Suppressor macrophage treated with lipopolysaccharide for 1 hour (primary cell): ENCODE measurements around the gene TMPO.
A peak's percentile ranks its signal among the peaks of the same experiment; 100 is the strongest.
"Not testable (repeated sequence)": the region's sequence is repeated elsewhere in the genome, so short reads cannot be mapped to it uniquely, and the experiment has no call there.

Experiments used
- DNase-seq, 3 donors: peaks; one replicate each; pipeline ENCODE4 v3.0.0-alpha.2; 2020 to 2022

The TMPO gene

GRCh38 chr12:98515287-98516110 is at the start of gene TMPO:
TSS of gene TMPO (plus strand) at chr12:98515590. CDS start at chr12:98515868, 278 bp downstream.
- DNase-seq: peak; percentile 98 to 99 (median 99)

- DNase-seq: peak; percentile 67 to 88 (median 82)
Measured at GRCh38 chr12:98465950-98466602, 49.3 kb upstream of the TMPO start.

DNA sequence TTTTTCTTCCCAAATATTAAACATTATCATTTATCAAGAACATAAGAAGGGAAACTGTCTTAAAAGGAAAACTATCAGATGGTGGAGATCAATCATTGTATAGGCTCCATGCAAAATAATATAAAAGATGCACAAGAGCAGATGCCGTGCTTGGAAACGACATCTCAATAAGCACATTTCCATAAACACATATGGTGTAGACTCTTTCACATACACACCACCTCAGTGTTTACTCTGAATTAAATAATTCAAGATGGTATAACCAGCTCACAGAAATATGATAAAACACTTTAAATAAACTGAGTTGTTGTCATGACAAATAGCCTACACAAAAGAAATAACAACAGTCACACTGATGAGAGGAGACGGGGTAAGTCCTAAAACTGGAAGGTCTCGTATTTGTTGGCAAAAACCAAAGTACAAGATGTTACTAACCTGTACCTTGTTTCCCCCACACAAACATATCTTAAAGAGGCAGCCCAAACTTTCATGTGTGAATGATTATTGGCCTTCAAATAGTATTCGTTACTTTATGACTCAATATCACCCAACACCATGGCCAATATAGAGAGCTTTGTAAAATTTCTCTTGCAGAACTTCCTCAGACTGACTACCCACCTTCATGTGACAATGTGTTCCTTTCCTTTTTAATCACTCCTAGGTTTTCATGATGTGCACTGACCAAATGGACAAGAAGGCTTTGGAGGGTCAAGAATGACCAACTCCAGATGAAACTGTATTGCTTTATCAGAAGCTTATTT is 48.6 kb upstream of the TMPO start:
- peak; percentile 53 to 83 (median 80) for DNase-seq

DNA sequence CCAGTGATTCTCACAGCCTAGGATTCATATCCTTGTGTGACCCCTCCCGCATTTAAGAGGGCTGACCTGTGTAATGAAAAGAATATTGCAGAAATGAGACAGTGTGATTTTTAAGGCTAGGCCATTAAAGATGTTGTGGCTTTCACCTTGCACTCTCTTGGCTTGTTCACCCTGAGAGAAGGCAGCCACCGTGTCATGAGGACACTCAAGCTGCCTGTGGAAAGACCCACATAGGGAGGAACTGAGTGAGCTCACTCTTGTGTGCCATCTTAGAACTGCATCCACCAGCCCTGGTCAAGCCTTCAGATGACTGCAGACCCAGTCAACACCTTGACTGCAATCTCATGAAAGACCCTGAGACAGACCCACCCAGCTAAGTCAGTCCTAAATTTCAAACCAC is 46.3 kb upstream of the TMPO start:
- peak; percentile 65 to 73 (median 68) for DNase-seq

DNA sequence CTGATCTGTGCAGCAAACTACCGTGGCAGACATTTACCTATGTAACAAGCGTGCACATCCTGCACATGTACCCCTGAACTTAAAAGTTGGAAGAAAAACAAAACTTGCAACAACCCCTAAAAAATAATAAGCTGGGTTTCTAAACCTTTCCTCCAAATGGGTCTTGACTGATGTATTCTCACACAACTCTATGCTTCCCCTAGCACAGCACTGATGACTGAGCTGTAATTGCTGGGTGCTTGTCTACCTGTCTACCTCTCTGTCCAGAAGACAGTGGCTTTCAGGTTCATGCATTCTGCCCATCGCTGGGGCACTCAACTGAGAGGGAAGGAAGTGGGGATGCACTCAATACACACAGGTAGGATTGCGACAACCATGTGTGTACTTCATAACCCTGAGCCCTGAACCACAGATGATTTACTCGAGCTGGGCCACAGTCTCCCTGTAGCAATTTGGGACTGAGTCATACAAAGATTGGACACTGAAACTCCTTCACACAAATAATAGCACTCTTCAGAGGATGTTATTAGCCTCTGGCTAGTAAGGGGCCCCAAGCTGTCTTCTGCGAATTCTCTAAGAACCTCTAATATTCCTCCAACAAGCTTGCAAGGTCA is 44.8 kb upstream of the TMPO start:
- DNase-seq: no peak

DNA sequence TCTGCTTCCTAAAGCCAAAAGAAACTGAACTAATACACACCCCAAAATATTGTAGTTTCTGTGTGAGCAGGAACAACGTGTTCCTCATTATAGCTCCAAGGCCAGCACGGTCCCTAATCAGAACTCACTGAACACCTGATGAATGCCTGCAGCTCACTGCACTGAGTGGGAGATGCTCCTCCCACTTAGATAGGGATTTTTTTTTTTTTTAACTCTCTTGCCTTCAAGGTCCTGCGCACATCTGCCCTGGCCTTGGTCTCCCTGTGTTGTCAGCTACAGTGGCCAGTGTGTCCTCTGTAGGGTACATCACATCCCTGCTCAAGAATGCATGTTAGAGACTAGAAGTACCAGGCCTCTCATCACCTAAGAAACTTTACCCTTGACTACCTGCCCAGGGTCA is 44.3 kb upstream of the TMPO start:
- DNase-seq: no peak

- no peak for DNase-seq
Measured at GRCh38 chr12:98475565-98475908, 39.9 kb upstream of the TMPO start.

- no peak for DNase-seq
Measured at GRCh38 chr12:98478606-98479005, 36.8 kb upstream of the TMPO start.

GRCh38 chr12:98483621-98484503 is 31.5 kb upstream of the TMPO start:
- DNase-seq: no peak

GRCh38 chr12:98485792-98486340 is 29.5 kb upstream of the TMPO start:
- DNase-seq: no peak

- DNase-seq: not testable (repeated sequence)
Measured at GRCh38 chr12:98488416-98488815, 27.0 kb upstream of the TMPO start.

DNA sequence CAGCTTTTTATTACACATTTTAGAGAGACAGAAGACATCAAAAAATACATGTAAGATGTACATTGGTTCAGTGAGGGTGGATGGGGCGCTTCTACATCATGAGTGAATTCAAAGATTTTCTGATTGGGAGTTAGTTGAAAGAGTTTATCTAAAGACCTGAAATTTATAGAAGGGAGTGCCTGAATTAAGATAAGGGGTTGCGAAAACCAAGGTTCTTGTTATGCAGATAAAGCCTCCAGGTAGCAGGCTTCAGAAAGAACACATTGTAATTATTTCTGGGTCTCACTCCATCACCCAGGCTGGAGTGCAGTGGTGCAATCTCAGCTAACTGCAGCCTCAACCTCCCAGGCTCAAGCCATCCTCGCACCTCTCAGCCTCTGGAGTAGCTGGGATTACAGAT is 26.2 kb upstream of the TMPO start:
- no peak for DNase-seq

GRCh38 chr12:98490501-98491453 is 24.6 kb upstream of the TMPO start:
- peak; percentile 80 to 84 (median 84) for DNase-seq

GRCh38 chr12:98492580-98493140 is 22.7 kb upstream of the TMPO start:
- DNase-seq: no peak

DNA sequence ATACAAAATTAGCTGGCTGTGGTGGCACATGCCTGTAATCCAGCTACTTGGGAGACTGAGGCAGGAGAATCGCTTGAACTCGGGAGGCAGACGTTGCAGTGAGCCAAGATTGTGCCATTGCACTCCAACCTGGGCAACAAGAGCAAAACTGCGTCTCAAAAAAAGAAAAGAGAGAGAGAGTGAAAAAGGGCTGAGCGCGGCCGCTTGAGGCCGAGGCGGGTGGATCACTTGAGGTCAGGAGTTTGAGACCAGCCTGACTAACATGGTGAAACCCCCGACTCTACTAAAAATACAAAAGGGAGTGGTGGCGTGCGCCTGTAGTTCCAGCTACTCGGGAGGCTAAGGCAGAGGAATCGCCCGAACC is 14.1 kb upstream of the TMPO start:
- not testable (repeated sequence) for DNase-seq

DNA sequence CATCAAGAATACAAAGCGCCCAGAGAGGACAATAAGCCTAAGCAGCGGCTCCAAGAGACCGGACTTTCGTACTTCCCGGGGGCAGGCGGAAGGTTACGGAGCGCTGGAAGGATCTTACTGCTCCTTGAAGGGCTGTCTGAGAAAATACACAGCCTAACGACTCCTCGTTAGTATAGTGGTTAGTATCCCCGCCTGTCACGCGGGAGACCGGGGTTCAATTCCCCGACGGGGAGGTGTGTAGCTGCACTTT is 12.1 kb upstream of the TMPO start:
- DNase-seq: peak; percentile 92 to 94 (median 93)

DNA sequence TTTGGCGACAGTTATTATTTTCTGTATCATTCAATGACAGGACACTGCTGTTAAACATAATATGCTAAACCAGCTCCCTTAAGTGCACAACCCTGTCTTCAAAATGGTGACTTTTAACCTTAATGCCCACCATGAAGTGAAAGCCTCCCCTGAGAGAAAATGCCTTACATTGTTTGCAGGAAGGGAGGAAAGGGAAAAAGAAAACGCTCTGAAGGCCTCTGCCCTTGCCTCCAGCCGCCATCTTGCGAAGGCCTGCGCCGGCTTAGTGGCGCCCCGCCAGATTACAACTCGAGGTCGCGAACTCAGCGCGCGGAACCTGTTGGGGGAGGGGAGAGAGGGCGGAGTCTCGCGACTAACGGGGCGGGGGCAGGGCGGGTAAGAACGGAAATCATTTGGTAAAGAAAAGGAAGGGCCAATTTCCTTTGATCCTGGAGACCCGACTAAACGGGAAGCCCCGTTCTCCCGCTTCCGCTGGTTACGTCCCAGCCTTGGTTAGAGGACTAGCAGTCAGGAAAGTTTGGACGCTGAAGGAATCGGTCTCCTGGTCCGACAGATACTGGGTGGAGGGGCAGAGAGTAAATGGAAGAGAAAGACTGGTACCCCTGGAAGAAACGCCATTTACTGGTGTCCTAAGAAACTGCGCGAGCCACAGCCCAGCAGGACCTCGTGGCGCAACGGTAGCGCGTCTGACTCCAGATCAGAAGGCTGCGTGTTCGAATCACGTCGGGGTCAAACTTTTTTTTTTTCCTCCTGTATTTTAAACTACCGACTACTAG is 11.6 kb upstream of the TMPO start:
- DNase-seq: peak; percentile 92 to 97 (median 97)

DNA sequence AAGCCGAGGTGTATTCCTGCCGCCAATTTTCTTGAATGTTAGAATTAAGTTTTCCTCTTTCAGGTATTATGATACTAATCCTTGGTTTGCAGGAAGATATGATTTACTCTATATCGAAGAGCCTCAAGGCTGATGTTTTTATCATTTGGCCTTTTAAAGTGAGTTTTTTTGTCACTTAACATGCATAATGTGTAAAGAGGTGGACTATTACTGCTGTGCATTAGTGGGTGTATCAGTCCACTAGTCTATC is 11.1 kb upstream of the TMPO start:
- DNase-seq: peak in 1 of 3 donors; percentile 36

DNA sequence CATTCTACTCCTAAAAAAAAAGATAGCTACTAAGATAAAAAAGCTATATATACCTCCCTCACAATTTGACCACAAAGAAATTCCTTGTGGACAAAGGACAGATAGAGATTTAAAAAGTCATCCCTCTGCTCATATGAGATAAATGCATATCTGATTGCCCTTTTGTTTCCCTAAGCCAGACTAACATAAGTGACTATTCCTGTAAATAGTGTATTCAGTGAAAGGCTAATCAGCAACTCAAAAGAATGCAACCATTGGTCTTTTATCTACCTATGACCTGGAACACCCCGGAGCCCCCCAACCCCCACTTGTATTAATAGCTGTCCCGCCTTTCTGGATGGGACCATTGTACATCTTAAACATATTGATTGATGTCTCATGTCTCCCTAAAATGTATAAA is 6.3 kb upstream of the TMPO start:
- no peak for DNase-seq

- not testable (repeated sequence) for DNase-seq
Measured at GRCh38 chr12:98511806-98512205, 3.6 kb upstream of the TMPO start.
